IMR-90 (cell line): Measurements from ENCODE around the gene TMEM233.

Experiments
- CTCF ChIP-seq: conservative IDR thresholded peaks from 2 replicates; pipeline ENCODE4 v1.5.1; 2012; ENCODE audit warnings: mild to moderate bottlenecking, low read depth, low read length, improper control_type of control experiment
- POLR2A ChIP-seq: IDR thresholded peaks from 2 replicates; pipeline ENCODE4 v1.6.1; 2012; ENCODE audit warnings: mild to moderate bottlenecking, low read depth, low read length
- RAD21 ChIP-seq: IDR thresholded peaks from 2 replicates; pipeline ENCODE4 v1.6.1; 2012; ENCODE audit warnings: low read length, improper control_type of control experiment
- RCOR1 ChIP-seq: IDR thresholded peaks from 2 replicates; pipeline ENCODE4 v1.6.1; 2012; ENCODE audit warnings: mild to moderate bottlenecking, low read length, improper control_type of control experiment; ENCODE audit not compliant: insufficient replicate concordance
- RFX5 ChIP-seq: IDR thresholded peaks from 2 replicates; pipeline ENCODE4 v1.8.0; 2012; ENCODE audit warnings: low read depth, mild to moderate bottlenecking, low read length, moderate library complexity
- SMC3 ChIP-seq: fragments of 150-350 bp; IDR thresholded peaks from 2 replicates; pipeline ENCODE4 v1.6.1; 2016; ENCODE audit warnings: low read depth, mild to moderate bottlenecking, antibody characterized with exemption, low read length, moderate library complexity

DNA sequence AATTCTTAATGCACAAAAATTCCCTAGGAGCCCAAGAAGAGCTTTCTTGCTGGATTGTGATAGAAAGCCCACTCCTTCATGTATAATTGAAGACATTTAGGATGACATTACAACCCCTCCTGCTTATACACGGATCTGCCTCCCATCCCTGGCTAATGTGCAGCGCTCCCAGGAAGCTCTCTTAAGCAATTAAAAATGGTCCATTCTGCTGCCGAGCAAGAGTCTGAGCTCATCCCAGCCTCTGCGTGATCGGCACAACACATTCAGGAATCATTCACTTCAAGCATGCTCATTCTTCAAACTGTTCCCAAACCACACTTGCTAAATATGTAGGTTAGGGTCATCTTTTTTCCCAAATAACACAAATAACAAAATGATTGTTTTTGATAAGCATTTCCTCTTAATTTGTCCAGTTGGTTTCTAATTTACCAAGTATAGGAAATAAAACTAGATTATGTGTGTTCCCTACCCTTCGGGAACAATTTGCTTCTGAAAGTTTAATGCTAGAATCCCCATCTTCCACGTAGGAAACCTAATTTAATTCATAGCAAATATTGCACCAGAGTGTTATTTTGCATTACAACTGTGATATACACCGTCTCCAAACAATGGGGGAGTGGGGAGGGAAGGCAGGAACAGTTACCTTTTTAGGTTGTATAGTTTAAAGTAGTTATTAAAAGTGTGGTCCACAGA is 17.3 kb upstream of the TMEM233 start:
- TF ChIP-seq RFX5 (no peak), CTCF (no peak), RCOR1 (no peak), RAD21 (no peak), POLR2A (no peak), SMC3 (no peak)
